T1000 (cell line): ENCODE results near the gene KHDRBS1.
"Not testable (repeated sequence)": the region's sequence is repeated elsewhere in the genome, so short reads cannot be mapped to it uniquely, and the experiment has no call there.

ENCODE experiments used
- DNase-seq: peaks from one replicate; lab custom pipeline; 2025; ENCODE audit warnings: mixed read lengths; lab: John Stamatoyannopoulos, UW

The KHDRBS1 gene, protein sequence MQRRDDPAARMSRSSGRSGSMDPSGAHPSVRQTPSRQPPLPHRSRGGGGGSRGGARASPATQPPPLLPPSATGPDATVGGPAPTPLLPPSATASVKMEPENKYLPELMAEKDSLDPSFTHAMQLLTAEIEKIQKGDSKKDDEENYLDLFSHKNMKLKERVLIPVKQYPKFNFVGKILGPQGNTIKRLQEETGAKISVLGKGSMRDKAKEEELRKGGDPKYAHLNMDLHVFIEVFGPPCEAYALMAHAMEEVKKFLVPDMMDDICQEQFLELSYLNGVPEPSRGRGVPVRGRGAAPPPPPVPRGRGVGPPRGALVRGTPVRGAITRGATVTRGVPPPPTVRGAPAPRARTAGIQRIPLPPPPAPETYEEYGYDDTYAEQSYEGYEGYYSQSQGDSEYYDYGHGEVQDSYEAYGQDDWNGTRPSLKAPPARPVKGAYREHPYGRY

DNA sequence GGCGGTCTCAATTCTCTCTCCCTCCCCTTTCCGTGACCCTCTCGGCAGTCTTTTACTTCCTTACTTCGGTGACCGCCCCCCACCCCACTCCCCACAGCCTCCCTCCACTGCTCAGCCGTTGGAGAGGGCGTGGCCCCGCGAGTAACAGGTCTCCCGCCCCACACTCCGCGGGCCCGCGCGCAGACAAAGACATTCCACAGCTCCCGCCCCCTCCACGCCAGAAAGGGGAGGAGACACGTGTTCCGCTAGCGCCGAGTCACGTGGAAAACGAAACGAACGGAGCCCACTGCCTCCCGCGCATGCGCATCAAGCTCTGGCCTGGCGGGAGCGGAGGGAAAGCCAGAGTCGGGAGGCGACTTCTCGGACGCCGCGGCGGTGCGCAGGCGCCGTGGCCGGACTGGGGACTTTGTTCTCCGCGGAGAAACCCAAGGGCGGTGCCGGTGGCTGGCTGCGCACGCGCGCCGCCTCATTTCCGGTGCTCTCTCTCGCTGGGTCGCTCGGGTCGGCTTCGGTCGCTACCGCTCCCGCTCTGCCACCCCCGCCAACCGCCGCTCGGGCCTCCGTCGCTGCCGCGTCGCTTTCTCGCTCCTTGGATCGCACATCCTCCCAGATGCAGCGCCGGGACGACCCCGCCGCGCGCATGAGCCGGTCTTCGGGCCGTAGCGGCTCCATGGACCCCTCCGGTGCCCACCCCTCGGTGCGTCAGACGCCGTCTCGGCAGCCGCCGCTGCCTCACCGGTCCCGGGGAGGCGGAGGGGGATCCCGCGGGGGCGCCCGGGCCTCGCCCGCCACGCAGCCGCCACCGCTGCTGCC is at the start of gene KHDRBS1:
Gene KHDRBS1 (plus strand): TSS at position 483 of the 813 bp plus-strand sequence. CDS start 128 bp downstream, at position 611.
- DNase-seq, result peak; percentile 99

DNA sequence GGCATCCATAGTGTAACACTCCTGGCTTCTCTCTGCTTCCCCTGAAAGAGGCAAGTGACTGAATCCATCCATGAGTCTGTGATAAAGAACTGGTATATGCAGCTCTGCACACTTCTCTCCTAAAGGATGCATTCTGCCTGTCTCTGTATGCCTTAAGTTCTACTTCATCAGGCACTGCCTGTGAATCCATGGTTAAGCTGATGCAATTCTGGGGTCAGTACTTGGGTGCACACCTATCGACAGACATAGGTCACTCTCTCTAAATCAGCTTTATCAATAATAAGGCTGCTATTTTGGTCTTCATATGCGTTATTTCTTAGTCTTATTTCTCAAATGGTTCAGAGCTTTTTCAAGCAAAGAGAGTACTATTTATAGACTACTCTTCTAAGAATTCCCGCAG is 42.8 kb upstream of the KHDRBS1 start:
- no peak for DNase-seq

DNA sequence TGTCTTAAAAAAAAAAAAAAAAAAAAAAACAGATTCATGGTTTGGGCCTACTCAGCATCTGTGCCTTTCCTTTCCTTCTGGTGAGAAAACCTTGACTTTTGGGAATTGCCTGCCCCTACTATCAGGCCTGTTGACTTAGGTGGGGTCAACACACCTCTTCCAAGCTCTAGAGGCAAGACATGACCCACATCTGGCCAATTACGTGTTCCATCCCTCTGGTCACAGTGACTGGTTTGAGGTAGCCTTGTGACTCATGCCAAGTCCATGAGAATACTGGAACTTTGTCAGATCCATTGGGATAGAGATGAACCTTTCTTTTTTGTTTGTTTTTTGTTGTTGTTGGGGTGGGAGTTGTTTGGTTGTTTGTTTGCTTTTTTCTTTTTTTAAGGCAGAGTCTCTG is 37.3 kb upstream of the KHDRBS1 start:
- DNase-seq, result no peak

DNA sequence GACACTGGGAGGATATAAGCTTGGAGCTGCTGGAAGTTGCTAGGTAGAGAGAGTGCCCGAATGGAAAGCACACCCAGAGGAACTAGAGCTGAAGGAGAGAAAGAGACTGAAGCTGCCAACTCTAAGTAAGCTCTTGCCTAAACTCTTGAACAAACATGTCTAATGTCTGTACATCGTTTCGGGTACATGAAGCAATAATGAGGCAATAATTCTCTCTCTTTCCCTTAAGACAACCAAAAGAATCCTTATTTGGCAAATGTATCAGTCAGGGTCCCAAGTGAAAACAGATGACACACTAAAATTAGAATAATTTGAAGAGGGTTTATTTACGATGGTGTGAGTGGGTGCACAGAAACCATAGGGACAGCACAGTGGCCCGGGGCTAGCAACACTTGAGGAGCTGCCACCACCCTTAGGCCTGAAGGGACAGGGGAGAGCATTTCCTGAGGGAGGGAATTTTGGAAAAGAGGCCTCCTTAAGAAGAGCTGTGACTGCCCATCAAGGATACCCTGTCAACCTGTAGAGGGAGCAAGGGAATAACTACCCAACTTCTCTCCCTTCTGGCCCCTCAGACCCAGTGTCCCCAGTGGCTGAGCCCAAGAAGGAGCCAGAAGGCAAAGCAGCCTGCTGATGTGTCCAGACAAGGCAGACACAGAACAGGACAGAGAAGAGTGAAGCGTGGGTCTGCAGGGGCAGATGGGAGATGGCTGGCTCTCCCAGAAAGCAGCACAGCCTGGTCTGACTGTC is 36.1 kb upstream of the KHDRBS1 start:
- DNase-seq, result no peak

DNA sequence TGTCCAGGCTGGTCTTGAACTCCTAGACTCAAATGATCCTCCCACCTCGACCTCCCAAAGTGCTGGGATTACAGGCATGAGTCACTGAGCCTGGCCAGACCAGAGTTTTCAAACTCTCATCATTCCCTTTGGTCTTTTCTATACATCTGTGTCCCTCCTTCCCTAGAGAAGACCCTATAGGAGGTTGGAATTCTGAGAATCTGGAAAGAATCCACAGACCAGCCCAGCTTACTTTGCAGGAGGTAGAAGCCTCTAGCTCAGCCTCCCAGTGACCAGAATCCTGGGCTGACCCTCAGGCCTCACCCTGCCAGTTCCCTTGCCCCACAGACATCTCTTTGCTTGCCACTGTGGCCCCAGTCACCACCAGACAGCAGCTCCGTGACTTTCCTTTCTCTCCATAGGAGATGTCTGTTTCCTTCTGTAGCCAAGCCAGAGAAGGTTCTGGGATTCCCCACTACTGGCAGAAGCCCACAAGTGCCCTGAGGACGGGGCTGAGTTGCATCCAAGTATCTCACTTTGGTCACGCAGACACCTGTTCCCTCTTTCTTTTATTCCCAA is 34.7 kb upstream of the KHDRBS1 start:
- DNase-seq, result no peak

DNA sequence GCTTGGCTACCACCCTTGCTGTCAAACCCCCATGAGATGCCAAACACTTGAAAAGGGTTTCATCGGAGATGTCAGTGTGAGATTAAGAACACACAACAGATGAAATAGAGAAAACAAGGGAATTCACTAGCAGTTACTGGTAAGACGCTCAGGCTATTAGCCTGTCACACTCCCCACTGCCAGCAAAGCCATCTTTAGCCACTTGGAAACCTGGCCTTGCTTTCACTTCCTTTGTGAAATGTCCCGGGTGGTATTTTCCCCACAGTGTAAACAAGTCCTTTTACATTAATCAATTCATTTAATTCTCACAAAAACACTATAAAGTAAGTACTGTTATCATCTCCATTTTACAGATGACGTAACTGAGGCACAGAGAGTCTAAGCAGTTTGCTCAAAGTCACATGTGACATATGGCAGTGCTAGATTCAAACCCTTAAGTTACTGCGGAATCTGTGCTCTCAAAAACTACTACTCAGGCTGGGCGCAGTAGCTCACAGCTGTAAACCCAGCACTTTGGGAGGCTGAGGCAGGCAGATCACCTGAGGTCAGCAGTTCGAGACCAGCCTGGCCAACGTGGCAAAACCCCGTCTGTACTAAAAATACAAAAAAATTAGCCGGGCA is 32.7 kb upstream of the KHDRBS1 start:
- DNase-seq, result no peak

DNA sequence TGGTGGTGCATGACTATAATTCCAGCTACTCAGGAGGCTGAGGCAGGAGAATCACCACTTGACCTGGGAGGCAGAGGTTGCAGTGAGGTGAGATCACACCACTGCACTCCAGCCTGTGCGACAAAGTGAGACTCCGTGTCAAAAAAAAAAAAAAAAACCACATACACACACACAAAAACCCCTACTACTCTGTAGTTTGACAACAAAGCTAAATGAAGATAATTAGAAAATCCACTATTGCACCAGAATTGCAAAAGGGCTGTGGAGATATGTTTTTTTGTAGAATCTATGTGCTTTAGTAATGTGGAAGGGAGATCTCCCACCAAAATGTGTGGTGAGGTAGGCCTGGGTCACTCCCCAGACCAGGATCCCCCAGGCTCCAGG is 32.2 kb upstream of the KHDRBS1 start:
- DNase-seq, result no peak

DNA sequence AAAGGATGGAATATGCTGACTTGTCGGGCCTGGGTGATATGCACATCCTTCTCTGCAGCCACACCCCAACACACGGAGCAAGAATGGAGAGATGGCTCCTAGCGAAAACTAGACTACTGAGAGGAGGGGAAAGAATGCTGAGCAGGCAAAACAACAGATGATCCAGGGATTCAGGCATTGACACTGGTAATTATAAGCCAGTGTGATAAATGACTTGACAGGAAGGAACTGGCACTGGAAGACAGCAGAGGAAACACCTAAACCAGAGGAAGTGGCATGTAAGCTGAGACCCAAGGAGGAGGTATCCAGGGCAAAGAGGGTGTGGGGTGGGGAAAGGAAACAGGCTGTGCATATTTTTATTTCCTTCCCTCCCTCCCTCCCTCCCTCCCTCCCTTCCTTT is 31.7 kb upstream of the KHDRBS1 start:
- no peak for DNase-seq

DNA sequence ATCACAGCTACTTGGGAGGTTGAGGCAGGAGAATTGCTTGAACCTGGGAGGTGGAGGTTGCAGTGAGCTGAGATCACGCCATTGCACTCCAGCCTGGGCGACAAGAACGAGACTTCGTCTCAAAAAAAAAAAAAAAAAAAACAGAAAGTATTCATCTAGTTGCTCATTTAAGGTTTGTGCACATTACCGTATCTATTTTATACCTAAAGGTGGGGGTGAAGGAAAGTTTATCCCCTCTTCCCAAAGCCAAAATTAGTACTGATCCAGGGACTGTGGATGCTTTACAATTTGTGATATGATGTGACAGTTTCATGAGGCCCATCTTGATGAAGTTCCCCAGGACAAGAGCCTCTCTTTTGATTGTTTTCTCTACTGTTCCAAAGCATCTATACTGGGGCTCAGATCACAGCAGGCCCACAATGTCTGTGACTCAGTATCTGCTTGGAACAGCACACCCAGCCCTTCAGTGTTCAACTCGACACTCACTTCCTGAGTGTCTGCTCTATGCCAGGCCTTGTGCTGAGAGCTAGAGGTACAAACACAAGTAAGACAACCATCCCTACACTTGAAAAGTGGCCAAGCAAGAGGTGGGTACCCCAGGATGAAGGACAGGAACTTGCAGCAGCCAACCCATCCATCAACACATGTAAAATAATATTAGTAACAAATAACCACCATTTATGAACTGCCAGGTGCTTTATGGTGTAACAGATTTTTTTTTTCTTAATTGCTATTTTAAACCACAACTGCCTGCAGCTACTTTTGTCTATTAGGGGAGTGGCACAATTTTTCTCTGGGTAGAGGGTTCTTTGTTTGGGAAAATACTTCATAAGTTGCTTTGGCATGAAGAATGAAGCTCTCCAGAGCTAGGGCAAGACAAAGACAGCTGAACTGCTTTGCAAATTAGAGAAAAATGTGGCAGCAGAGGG is 29.0 kb upstream of the KHDRBS1 start:
- no peak for DNase-seq

DNA sequence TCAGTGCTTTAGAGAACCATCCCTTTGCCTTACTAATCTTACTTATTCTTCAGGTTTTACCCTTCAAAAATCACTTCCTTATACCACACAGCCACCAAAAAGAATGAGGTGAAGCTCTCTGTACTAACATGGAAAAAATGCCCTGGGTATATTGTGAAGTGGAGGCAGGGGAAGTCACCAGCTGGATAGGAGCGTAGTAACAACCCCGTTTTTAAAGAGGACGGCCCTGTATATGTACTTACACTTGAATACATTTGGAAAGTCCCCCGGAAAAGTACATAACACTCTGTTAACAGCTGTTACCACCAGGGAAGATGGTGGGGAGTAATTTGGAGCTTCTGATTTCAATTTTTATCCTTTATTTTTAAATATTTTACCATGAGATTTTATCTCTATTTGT is 28.2 kb upstream of the KHDRBS1 start:
- no peak for DNase-seq

DNA sequence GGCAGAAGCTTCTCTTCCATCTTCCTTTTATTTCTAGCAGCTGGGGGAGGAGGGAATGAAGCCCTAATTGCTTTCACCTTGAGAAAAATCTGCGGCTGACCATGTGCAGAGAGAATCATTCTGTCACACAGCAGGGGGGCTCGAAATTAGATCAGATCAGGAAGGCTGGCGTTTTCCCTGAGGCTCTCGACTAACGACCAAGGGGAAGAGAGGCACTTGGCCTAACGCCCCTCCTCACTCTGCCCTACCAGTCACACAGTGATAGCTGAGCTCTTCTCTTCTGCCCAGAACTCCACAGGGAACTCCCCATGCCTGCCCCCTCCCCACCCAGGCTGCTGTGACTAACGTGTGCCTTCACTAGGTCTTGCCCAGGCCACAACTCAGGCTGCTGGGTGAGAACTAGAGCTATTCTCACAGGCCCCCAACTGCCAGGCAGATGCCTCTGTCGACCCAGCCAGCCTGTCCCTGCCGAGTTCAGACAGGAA is 26.5 kb upstream of the KHDRBS1 start:
- DNase-seq, result no peak

DNA sequence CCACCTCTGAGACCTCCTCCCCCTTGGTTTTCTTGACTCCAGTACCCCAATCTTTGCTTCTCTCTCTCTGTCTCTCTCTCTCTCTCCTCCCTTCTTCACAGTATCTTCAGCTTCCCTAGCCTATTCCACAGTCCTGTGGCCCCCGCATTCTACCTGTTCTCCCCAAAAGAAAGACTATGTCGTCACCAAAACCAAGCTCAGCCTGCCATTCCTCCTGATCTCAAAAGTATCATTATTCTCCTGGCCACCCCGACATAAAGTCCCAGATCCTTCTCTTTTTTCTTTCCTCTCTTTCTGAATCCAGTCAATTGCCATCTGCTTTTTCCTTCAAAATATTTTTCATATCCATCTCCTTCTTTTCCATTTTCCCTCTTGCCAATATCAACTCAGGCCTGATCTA is 23.7 kb upstream of the KHDRBS1 start:
- DNase-seq, result no peak

DNA sequence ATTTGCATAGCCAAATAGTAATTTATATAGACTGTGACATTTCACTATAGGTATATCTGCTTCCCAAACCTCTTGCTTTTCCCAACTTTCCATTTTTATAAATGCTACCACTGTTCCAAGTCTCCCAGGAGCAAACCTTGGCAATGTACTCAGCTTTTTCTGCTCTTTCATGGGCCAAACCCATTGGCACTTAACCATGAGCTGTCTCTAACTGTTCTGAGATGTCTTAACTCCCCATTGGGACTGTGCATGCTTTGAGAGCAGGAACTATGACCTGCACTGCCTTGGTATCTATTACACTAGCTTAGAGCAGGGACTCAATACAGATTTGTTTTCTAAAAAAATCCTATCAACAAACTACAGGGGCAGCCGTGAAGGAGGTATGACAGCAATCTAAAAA is 22.5 kb upstream of the KHDRBS1 start:
- DNase-seq, result no peak

DNA sequence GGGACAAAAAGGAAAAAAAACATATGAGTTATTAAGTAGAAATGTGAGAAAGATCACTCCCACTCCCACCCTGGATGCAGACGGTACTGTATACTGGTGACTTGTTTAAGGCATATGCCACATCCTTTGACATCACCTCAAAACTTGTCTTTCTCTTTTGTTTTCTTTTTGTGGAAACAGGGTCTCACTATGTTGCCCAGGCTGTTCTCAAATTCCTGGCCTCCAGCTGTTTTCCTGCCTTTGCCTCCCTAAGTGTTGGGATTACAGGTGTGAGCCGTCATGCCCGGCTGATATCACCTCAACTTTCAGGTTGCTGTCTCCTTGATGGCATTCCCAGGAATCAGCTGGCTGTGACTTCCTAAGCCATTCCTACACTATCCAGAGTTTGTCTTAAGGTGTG is 18.4 kb upstream of the KHDRBS1 start:
- no peak for DNase-seq

DNA sequence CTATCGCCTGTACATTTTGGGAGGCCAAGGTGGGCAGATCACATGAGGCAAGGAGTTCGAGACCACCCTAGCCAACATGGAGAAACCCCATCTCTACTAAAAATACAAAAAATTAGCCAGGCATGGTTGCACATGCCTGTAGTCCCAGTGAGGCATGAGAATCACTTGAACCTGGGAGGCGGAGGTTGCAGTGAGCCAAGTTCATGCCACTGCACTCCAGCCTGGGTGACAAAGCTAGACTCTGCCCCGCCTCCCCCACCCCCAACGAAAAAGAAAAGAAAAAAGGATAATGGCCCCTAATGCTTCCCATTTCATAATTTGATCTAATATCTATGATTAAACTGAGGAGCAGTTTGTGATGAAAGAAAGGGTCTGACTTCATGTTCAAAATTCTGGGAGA is 17.5 kb upstream of the KHDRBS1 start:
- not testable (repeated sequence) for DNase-seq

DNA sequence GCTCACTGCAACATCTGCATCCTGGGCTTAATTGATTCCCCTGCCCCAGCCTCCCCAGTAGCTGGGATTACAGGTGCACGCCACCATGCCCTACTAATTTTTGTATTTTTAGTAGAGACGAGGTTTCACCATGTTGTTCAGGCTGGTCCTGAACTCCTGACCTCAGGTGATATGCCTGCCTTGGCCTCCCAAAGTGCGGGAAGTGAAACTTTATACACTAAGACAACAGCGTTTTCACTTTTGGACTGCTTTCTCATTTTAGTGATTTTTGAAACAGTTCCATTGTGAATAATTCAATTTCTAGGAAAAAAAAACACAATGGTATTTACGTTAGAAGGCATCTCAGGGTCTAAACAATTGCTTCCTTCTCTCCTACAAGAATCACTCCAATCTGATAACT is 11.8 kb upstream of the KHDRBS1 start:
- DNase-seq, result no peak

DNA sequence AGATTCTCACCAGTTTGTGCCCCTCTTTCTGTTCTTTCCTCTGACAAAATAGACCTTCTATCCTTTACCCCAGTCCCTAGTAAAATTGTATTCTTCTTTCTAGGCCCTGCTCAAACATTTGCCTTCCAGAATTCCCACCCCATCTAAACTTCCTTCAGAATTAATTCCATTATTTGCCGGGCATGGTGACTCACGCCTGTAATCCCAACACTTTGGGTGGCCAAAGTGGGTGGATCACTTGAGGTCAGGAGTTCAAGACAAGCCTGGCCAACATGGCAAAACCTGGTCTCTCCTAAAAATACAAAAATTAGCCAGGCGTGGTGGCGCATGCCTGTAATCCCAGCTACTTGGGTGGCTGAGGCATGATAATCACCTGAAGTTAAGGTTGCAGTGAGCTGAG is 11.4 kb upstream of the KHDRBS1 start:
- not testable (repeated sequence) for DNase-seq

DNA sequence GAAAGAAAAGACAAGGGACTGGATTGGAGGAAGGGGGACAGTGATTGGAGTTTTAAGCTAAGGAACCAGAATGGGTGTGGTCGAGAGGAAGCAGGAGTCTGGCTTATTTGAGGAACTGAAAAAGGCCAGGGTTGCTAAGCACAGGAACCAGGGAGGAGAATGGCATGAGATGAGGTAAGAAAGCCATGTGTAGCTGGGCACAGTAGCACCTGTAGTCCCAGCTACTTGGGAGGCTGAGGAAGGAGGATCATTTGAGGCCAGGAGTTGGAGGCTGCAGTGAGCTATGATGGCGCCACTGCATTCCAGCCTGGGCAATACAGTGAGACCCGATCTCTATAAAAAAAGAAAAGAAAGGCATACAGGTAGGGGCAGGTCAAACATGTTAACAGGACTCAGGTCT is 8.1 kb upstream of the KHDRBS1 start:
- no peak for DNase-seq

DNA sequence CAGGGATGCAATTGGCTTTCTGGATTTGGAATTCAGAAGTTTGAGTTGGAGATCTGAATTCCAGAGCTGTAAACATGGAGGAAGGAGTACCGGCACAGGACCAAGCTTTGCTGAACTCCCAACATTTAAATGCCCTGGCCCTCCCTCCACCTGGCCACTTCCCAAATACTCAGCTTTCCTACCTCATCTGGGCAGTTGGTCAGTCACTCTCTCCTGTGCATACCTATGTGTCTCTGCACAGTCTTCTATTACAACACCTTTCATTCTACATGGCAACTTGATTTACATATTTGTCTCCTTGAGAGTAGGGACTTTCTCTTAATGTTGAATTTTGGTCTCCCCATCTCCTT is 6.1 kb upstream of the KHDRBS1 start:
- no peak for DNase-seq

DNA sequence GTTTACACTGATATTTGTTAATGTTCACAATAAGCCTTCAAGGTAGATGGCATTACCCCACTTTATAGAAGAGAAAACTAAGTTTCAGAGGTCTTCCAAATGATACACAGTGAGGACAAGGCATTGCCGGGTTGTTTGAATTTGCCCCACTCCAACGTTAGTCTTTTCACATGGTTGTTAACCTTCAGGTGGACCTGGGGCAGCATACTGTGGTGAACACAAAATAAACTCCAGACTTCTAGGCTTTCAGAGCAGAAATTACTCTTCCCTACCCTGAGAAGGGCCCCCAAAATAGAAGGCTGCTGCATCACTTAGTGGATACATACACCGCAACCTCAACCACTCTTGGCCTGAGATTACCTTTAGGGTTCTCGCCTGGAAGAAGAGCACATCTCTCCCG is 3.4 kb upstream of the KHDRBS1 start:
- no peak for DNase-seq
